HG03432 (cell line): Measurements from ENCODE around the gene DEDD.
"Not testable (repeated sequence)": the region's sequence is repeated elsewhere in the genome, so short reads cannot be mapped to it uniquely, and the experiment has no call there.

ENCODE experiments used
- ATAC-seq: cut with Tn5 transposase; IDR thresholded peaks from one replicate; pipeline ENCODE4 v1.9.1; 2021; ENCODE audit warnings: mild to moderate bottlenecking, moderate library complexity; ENCODE audit not compliant: unreplicated experiment

DEDD gene

GRCh38 chr1:161130266-161130665 is 2.2 kb downstream of the DEDD start:
- no peak for ATAC-seq

GRCh38 chr1:161128591-161129420 is 3.7 kb downstream of the DEDD start:
- ATAC-seq = no peak

GRCh38 chr1:161127649-161128048 is 4.8 kb downstream of the DEDD start:
- ATAC-seq = no peak

GRCh38 chr1:161122967-161123366 is 9.5 kb downstream of the DEDD start:
- no peak for ATAC-seq

- ATAC-seq = no peak
Measured at GRCh38 chr1:161121834-161122233, 10.6 kb downstream of the DEDD start.

GRCh38 chr1:161121042-161121650 is 11.3 kb downstream of the DEDD start:
- ATAC-seq = no peak

GRCh38 chr1:161119092-161119903 is 13.2 kb downstream of the DEDD start:
- ATAC-seq = peak; percentile 57

- ATAC-seq = peak; percentile 86
Measured at GRCh38 chr1:161117759-161118581, 14.5 kb downstream of the DEDD start, which contains the start of the genes NIT1 and PFDN2. Gene NIT1, plus strand, starts transcription at chr1:161118105. Its CDS starts 72 bp downstream, at chr1:161118177. Gene PFDN2, minus strand, starts transcription at chr1:161118037. Its CDS starts 11 bp downstream, at chr1:161118026.

- ATAC-seq = not testable (repeated sequence)
Measured at GRCh38 chr1:161115961-161116360, 16.5 kb downstream of the DEDD start.

GRCh38 chr1:161115132-161115711 is 17.2 kb downstream of the DEDD start:
- ATAC-seq = no peak

GRCh38 chr1:161114556-161114955 is 17.9 kb downstream of the DEDD start:
- no peak for ATAC-seq

GRCh38 chr1:161113915-161114314 is 18.6 kb downstream of the DEDD start:
- ATAC-seq = no peak

GRCh38 chr1:161111527-161111926 is 20.9 kb downstream of the DEDD start:
- ATAC-seq = no peak

- ATAC-seq = no peak
Measured at GRCh38 chr1:161111117-161111516, 21.4 kb downstream of the DEDD start.

GRCh38 chr1:161106431-161106830 is 26.0 kb downstream of the DEDD start:
- ATAC-seq = no peak

GRCh38 chr1:161100556-161100955 is 31.9 kb downstream of the DEDD start:
- ATAC-seq = no peak

GRCh38 chr1:161099090-161099802 is 33.2 kb downstream of the DEDD start:
- no peak for ATAC-seq

GRCh38 chr1:161098210-161099068 is 34.0 kb downstream of the DEDD start, which contains the start of gene KLHDC9:
Gene KLHDC9, plus strand, starts transcription at chr1:161098361. Its CDS starts 175 bp downstream, at chr1:161098536.
- ATAC-seq = peak; percentile 80
